Choroid plexus epithelial cell (primary cell): ENCODE data around the gene THAP4.

Source experiments
- DNase-seq: peaks from one replicate; pipeline ENCODE4 v3.0.0-alpha.2; 2010; ENCODE audit warnings: low read depth
- H3K4me3 ChIP-seq: 2 replicates; pipeline ENCODE4 v1.5.1; 2011; ENCODE audit warnings: low read depth, mild to moderate bottlenecking, control low read depth, low read length, moderate library complexity
- TF ChIP-seq, protein P1 (sequence below): conservative IDR thresholded peaks from 2 replicates; pipeline ENCODE4 v1.5.1; 2011; ENCODE audit warnings: low read depth, mild to moderate bottlenecking, control low read depth, inconsistent platforms, low read length, moderate library complexity

Gene THAP4

DNA sequence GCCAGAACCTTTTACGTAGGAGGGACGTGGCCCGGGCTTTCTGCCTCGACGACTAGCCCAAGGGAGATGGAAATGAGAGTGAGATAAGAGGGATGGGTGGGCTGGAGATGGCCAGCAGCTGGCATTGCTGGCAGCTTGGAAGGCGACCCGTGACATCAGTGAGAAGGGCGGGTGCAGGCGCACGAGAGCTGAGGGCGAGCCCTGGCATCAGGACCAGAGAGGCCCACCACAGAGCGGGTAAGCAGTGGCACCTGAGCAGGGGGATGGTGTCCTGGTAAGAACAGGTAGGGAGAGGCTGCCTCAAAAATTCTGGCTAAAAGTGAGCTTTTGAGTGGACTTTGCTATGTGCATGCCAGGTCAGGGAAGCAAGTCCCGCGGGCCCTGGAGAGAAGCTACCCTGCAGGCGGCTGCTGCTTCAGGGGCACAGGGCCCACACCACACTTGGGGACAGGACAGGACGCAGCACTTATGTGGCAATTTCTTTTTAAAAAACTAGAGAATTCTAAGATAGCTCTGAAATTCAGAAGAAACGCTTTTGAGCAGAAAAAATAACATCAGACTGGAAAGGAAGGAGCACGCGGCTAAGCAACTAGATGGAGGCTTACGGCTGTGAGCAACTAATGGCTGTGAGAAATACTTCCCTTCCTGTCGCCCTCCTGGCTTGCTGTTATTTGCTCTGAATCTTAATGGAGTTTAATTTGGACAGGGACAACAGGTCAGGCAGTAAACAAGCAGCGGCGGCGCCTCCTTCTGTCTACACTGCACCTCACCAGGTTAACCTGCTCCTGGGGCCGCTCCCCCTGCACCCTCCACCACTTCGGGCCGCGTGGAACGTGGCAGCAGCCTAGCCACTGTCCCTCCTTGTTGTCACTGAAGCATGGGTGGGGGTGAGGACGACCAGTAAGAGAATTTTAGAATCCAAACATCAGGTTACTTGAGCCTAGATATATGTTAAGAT lies 20.5 kb downstream of the THAP4 start:
- TF ChIP-seq, protein P1, sequence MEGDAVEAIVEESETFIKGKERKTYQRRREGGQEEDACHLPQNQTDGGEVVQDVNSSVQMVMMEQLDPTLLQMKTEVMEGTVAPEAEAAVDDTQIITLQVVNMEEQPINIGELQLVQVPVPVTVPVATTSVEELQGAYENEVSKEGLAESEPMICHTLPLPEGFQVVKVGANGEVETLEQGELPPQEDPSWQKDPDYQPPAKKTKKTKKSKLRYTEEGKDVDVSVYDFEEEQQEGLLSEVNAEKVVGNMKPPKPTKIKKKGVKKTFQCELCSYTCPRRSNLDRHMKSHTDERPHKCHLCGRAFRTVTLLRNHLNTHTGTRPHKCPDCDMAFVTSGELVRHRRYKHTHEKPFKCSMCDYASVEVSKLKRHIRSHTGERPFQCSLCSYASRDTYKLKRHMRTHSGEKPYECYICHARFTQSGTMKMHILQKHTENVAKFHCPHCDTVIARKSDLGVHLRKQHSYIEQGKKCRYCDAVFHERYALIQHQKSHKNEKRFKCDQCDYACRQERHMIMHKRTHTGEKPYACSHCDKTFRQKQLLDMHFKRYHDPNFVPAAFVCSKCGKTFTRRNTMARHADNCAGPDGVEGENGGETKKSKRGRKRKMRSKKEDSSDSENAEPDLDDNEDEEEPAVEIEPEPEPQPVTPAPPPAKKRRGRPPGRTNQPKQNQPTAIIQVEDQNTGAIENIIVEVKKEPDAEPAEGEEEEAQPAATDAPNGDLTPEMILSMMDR, result no peak
- DNase-seq, result no peak
- H3K4me3 ChIP-seq, result no peak overlapping the region

DNA sequence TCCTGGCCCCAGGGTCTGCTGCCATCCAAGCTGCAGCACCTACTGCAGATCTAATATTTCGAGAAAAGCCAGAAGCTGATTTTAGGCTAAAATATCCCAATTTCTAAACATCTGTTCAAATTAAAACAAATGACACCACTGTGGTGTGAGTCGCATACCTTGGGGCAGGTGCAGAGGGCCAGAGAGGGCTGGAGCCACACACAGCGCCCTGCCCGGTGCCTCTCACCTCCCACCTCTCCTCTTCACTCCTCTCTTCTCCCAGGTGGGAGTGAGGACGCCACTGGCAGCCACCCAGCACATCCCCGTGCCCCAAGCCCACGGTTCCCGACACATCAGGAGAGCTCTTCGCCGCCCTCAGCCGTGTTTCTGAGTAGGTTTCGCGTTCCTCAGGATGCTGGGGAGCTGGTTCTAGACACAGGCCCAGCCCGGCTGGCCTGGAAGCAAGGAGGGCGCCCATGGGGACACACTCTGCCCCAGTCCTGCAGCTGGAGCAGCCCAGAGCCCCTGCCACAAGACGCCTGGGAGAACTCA lies 21.4 kb downstream of the THAP4 start:
- TF ChIP-seq, protein P1, result no peak
- no peak for DNase-seq
- H3K4me3 ChIP-seq, result no peak overlapping the region

DNA sequence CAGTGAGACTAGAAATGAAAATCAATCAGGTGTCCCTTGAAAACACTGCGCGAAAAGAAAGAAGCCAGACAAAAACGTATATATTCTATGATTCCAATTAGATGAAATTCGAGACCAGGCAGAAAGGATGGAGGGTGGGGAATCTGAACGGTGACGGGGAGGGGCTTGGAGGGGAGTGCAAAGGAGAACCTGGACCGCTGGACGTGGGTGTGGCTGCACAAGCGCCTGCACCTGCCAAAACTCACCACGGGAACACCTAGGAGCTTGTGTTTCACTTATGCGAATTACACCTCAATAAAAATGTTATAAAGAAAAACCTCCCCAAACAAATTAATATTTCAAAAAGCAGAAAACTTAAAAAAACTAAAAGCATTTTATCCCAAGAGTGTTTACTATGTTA lies 21.9 kb downstream of the THAP4 start:
- no peak overlapping the region for H3K4me3 ChIP-seq
- TF ChIP-seq, protein P1, result no peak
- no peak for DNase-seq

DNA sequence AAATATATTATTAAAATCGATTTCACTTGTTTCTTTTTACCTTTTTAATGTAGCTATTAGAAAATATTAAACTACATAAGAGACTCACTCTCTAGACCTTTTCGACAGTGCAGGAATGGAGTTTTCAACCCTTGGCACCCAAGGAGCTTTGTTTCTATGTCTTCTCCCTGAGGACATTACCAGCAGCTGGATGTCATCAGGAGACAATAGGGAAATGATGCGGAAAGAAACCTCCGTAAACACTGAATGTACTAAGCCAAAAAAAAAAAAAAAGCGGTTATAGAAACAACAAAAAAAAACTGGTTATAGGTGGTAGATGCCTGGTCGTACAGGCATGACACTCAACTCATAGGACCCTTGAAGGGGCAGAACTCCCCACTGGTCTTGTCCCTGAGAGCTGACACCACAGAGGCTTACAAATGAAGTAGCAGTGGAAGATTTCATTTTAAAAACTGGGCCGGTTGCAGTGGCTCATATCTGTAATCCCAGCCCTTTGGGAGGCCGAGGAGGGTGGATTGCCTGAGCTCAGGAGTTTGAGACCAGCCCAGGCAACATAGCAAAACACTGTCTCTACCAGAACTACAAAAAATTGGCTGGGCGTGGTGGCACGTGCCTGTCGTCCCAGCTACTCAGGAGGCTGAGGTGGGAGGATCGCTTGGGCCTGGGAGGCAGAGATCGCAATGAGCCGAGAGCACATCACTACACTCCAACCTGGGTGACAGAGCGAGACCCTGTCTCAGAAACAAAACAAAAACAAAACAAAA lies 23.8 kb downstream of the THAP4 start:
- DNase-seq, result no peak
- TF ChIP-seq, protein P1, result no peak
- no peak overlapping the region for H3K4me3 ChIP-seq

DNA sequence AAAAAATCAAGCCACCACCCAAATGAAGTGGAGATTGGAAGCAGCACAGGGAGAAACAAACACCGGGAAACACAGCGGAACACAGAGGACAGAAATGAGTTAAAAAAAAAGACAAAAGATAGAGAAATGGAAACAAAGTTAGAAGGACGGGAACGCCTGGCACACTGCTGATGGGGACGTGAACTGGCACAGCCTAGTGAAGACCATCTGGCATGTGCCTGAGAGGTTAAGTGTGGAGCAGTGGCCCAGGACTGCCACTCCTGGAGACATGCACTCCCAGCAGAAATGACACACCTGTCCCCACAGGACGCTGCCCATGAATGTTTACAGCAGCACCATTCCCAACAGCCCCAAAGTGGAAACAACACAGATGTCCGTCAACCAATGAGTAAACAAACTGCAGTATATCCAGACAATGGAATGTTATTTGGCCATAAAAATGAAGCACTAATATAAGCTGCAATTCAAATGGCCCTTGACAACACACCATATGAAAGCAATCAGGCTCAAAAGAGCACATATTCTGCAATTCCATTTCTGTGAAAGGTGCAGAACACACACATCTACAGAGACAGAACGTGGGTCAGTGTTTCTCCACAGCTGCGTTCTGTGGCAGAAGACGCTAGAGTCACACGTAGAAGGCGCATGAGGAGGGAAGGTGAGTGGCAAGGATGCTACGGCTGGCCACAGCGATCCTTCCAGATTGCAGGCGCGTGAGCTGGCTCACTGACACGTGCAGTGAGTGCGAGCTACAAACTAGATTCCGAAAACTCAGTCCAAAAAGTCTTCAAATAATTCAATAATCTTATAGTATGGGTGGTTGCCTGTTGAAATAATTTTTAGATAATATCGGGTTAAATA lies 24.6 kb downstream of the THAP4 start:
- TF ChIP-seq, protein P1, result no peak
- no peak for DNase-seq
- H3K4me3 ChIP-seq, result no peak overlapping the region

DNA sequence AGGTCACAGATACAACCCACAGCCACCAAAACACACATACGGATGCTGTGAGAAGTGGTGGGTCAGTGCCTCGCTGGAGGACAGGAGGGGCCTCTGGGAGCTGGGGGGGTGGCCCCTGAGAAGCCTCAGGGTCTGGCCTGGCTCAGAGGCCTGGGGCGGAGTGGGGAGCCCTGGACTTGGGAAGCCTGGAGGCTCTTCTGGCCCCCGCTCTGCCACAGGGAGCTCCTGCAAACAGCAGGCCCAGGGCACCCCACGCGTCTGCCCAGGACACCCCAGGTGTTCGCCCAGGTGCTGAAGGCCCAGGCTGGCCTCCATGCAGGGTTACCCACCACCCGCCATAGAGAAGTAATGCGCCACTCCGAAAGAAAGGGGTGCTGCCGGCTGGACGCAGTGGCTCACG lies 25.9 kb downstream of the THAP4 start:
- DNase-seq, result no peak
- H3K4me3 ChIP-seq, result no peak overlapping the region
- TF ChIP-seq, protein P1, result no peak
